Prostate gland (tissue), 2 donors: Measurements from ENCODE around the gene RETSAT. TPM values are rescaled to one million over a fixed set of nuclear protein-coding genes. Genes with fewer than 3 reads are reported as not detected.

Source experiments
- DNase-seq: peaks from one replicate; pipeline ENCODE4 v3.0.0-alpha.2; 2019; ENCODE audit warnings: low spot score
- H3K27ac ChIP-seq, 2 donors: fragments of 200-600 bp; sonication (generic); 2 replicates each; pipeline ENCODE4 v1.5.1; 2017 to 2019
- H3K27me3 ChIP-seq: fragments of 200-600 bp; sonication (generic); replicated peaks from 2 replicates; pipeline ENCODE4 v1.5.1; 2019; ENCODE audit not compliant: insufficient read depth
- H3K36me3 ChIP-seq, 2 donors: fragments of 200-600 bp; sonication (generic); 1 replicate in 1 of 2; 2 replicates in 1 of 2; pipeline versions ENCODE4 v1.5.1 to v1.8.1; 2017 to 2019
- H3K4me1 ChIP-seq: fragments of 200-600 bp; sonication (generic); replicated peaks from 2 replicates; pipeline ENCODE4 v1.5.1; 2019
- H3K4me3 ChIP-seq, 2 donors: fragments of 200-600 bp; sonication (generic); 2 replicates each; pipeline ENCODE4 v1.5.1; 2017 to 2019
- H3K9me3 ChIP-seq: fragments of 200-600 bp; sonication (generic); 2 replicates; pipeline ENCODE4 v1.5.1; 2017
- CTCF ChIP-seq, 4 experiments: fragments of 200-600 bp in 2 of 4; fragments of 450-650 bp in 2 of 4; sonication (generic) in 2 of 4; IDR thresholded peaks; 1 replicate in 3 of 4; 2 replicates in 1 of 4; pipeline ENCODE4 v1.5.1; 2016 to 2019; ENCODE audit warnings: antibody characterized with exemption in 4 of 4, mild to moderate bottlenecking in 2 of 4, moderate library complexity in 2 of 4
- POLR2A ChIP-seq: fragments of 450-650 bp; IDR thresholded peaks from one replicate; pipeline ENCODE4 v1.6.1; 2016; ENCODE audit warnings: antibody characterized with exemption, mild to moderate bottlenecking
- POLR2AphosphoS5 ChIP-seq: sonication (generic); formaldehyde crosslinking; IDR thresholded peaks from one replicate; pipeline ENCODE4 v1.6.1; 2017; ENCODE audit warnings: antibody characterized with exemption
- WGBS: methylation state at CpG from one replicate; pipeline ENCODE4 v1.1.5; 2018; 5-methylcytosine and 5-hydroxymethylcytosine counted together
- intact Hi-C: fragments of 100-400 bp; cut with DNase I; formaldehyde crosslinking; loops from one replicate; pipeline ENCODE4 v1.14.2; 2022
- total RNA-seq, 2 donors: library from RNA; depleted of rRNA; stranded (reverse); fragments of >200 nt; gene quantifications; one replicate each; pipeline ENCODE4 v1.1.0, GENCODE V29; 2016

The RETSAT gene
- total RNA-seq, 2 donors from 2014 or later = 51.1 to 72.6 TPM

DNA sequence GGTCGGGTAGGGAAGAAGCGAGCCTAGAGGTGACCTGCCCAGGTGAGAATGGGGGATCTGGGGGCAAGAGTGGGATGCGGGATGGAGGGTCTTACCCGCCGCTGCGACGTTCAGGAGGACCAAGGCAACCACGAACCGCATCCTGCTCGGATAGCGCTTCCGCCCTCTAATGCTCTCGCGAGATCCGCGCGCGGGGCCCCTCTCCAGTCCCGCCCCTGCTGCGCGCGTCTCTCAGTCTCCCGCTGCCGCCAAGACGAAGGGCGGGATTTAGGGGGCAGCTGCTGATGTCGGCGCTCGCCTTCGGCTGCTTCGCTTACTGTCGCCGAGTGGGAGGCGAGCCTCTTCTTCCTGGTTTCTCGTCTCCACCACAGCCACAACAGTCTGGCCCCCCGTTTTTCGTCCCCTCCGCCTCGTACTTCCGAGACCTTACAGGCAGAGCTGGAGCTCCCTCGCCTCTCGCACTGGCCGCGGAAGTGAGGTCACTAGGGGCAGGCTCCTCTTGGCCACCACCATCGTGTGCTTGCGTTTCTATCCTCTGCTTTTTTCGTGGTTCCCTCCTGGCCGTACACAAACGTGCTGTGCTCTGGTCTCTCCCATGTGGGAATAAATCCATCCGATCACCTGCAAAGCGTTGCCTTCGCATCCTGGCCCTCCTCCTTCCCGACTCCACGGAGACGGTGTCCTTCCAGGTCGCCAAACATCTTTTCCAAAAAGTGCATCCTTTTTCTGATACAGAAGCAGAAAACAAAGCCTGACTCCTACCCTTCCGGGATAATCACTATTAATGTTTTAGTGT is 26.3 kb downstream of the RETSAT start, which contains the start of gene TGOLN2:
Gene TGOLN2 (minus strand): TSS at position 168 of the 796 bp plus-strand sequence. CDS start 27 bp downstream, at position 141.
- WGBS = under 1% methylated on average over 57 of the region's 57 CpGs
- Histone ChIP-seq H3K4me3 (peak within 1 kb of the TSS; percentile 50 to 87), H3K4me1 (peaks cover 5% of the 10 kb centered on the region), H3K27me3 (no peaks in the 10 kb centered on the region), H3K27ac (peak within 1 kb of the TSS; percentile 92 to 97), H3K36me3 (peaks cover 0 to 6% of the 10 kb centered on the region in 2 donors), H3K9me3 (no peaks in the 10 kb centered on the region)
- TF ChIP-seq CTCF (IDR thresholded peaks at IDR 0.05) = peak in 1 of 4 experiments; percentile 42
- TF ChIP-seq POLR2A = peak; percentile 97
- peak; percentile 91 for TF ChIP-seq POLR2AphosphoS5
- intact Hi-C loops = loop anchor here (1.0 kb wide), 1 partner anchor 26 kb away; the partner anchor contains the start of genes ELMOD3 and RETSAT
- DNase-seq = peak; percentile 90

DNA sequence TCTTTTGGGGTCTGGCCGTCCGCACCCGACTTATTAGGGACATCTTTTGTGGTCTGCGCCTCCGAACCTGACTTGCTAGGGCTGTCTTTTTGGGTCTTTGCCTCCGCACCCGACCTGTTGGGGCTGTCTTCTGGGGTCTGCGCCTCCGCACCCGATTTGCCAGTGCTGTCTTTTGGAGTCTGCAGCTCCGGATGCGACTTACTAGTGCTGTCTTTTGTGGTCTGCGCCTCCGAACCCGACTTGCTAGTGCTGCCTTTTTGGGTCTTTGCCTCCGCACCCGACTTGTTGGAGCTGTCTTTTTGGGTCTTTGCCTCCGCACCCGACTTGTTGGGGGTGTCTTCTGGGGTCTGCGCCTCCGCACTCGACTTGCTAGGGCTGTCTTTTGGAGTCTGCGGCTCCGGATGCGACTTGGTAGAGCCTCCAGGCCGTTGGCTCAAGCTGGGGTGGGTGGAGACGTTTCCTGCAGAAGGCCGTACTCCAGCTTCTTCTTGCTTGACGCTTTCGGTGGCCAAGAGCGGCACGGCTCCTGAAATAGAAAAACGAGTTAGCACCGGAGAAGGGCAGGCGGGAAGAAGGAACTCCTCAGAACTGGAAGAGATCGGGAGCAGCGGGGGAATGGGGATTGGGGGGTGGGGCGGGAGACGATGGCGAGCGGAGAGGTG is 27.0 kb downstream of the RETSAT start:
- Histone ChIP-seq H3K27me3 (no peaks in the 10 kb centered on the region), H3K4me1 (peaks cover 5% of the 10 kb centered on the region), H3K9me3 (no peaks in the 10 kb centered on the region), H3K27ac (peak overlapping the region; percentile 92 to 97), H3K4me3 (peak overlapping the region; percentile 50 to 87), H3K36me3 (peaks cover 2 to 10% of the 10 kb centered on the region in 2 donors)
- 2% methylated on average over 41 of the region's 41 CpGs for WGBS
- intact Hi-C loops = no loop called here
- DNase-seq = peak; percentile 35
- TF ChIP-seq POLR2A (no peak), CTCF (IDR thresholded peaks at IDR 0.05) (no peak), POLR2AphosphoS5 (no peak)

DNA sequence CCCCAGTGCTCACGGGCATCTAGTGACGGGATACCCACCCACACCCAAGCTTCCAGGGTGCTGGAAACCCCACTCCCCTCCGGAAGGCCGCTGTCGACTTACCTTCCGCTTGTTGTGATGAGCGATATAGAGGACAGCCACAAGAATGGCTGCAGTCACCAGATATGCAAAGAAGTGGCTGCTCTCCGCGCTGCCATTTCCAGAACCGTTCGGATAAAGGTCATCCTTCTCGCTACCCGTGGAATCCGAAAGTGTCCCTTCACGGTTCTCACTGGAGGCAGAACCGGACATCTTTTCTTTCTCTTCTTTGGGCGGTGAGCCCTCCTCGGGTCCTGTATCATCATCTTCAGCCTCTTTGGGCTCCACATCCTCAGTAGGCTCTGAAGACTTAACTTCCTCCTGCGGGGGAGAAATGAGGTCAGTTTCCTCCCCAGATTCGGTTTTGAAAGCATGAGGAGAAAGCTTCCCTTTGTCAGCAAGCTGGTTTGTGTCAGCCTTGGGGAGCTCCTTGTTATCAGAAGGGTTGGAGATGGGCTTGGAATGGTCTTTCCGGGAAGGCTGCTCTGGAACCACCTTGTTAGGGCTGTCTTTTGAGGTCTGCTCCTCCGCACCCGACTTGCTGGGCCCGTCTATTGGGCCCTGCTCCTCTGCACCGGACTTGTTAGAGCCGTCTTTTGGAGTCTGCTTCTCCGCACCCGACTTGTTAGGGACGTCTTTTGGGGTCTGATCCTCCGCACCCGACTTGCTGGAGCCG is 27.7 kb downstream of the RETSAT start:
- peak overlapping the region; percentile 50 to 87 for H3K4me3 ChIP-seq
- no peaks in the 10 kb centered on the region for H3K27me3 ChIP-seq
- WGBS = 14% methylated on average over 32 of the region's 32 CpGs
- peaks cover 5% of the 10 kb centered on the region for H3K4me1 ChIP-seq
- intact Hi-C loops = no loop called here
- peak overlapping the region; percentile 92 to 97 for H3K27ac ChIP-seq
- H3K36me3 ChIP-seq = peaks cover 8 to 16% of the 10 kb centered on the region in 2 donors
- no peak for TF ChIP-seq POLR2AphosphoS5
- TF ChIP-seq POLR2A = no peak
- no peak for TF ChIP-seq CTCF (IDR thresholded peaks at IDR 0.05)
- no peaks in the 10 kb centered on the region for H3K9me3 ChIP-seq
- no peak for DNase-seq

GRCh38 chr2:85325466-85325811 is 28.9 kb downstream of the RETSAT start:
- H3K9me3 ChIP-seq = no peaks in the 10 kb centered on the region
- H3K36me3 ChIP-seq = peaks cover 8 to 16% of the 10 kb centered on the region in 2 donors
- peak overlapping the region; percentile 50 to 87 for H3K4me3 ChIP-seq
- 59% methylated on average over 9 of the region's 9 CpGs for WGBS
- TF ChIP-seq POLR2A (no peak), CTCF (IDR thresholded peaks at IDR 0.05) (no peak), POLR2AphosphoS5 (no peak)
- no peak overlapping the region for H3K27ac ChIP-seq
- intact Hi-C loops = no loop called here
- no peaks in the 10 kb centered on the region for H3K27me3 ChIP-seq
- no peak for DNase-seq
- peaks cover 5% of the 10 kb centered on the region for H3K4me1 ChIP-seq
